Panc1 (cell line): ENCODE measurements around the gene PLAU. TPM values are rescaled to one million over a fixed set of nuclear protein-coding genes. Genes with fewer than 3 reads are reported as not detected.

Experiments used
- ATAC-seq: fragments of 200-7000 bp; cut with Tn5 transposase; 2 replicates; pipeline ENCODE4 v1.9.1; 2020; ENCODE audit warnings: mild to moderate bottlenecking, moderate library complexity
- BruUV-seq: library from RNA; stranded (reverse); fragments of 400-500 nt; replicated peaks from 2 replicates; lab custom pipeline; 2021; lab: Mats Ljungman, UMichigan
- CTCF ChIA-PET: fragments of 300-600 bp; sonication (Branson Sonifier 250); formaldehyde crosslinking; loops from one replicate; lab custom pipeline; 2022; ENCODE audit warnings: antibody characterized with exemption; lab: Charles Lee
- POLR2A ChIA-PET: fragments of 300-600 bp; sonication (Branson Sonifier 250); formaldehyde crosslinking; loops from one replicate; lab custom pipeline; 2022; ENCODE audit warnings: antibody characterized with exemption; lab: Charles Lee
- DNase-seq: peaks from one replicate; pipeline ENCODE4 v3.0.0-alpha.2; 2010; ENCODE audit warnings: low read depth, low spot score
- H3K27ac ChIP-seq: 2 replicates; pipeline ENCODE4 v1.5.1; 2011; ENCODE audit warnings: mild to moderate bottlenecking, low read length, inconsistent platforms
- H3K27me3 ChIP-seq: fragments of 200-500 bp; sonication (Bioruptor generic); 2 replicates; pipeline ENCODE4 v1.6.0; 2014; ENCODE audit warnings: low read length, inconsistent platforms; ENCODE audit not compliant: control insufficient read depth, insufficient read depth
- H3K36me3 ChIP-seq: fragments of 200-500 bp; sonication (Bioruptor generic); 2 replicates; pipeline ENCODE4 v1.5.1; 2014; ENCODE audit warnings: inconsistent platforms, mild to moderate bottlenecking, low read length, moderate library complexity; ENCODE audit not compliant: control insufficient read depth, insufficient read depth
- H3K4me1 ChIP-seq: 2 replicates; pipeline ENCODE4 v1.5.1; 2011; ENCODE audit warnings: inconsistent platforms, mild to moderate bottlenecking, low read length, moderate library complexity; ENCODE audit not compliant: control insufficient read depth, insufficient read depth
- H3K4me3 ChIP-seq, 2 experiments: 2 replicates each; pipeline ENCODE4 v1.5.1; 2011 to 2012; ENCODE audit warnings: low read depth in 2 of 2, low read length in 2 of 2, mild to moderate bottlenecking in 2 of 2, inconsistent platforms in 1 of 2, moderate library complexity in 1 of 2
- H3K9me3 ChIP-seq: fragments of 200-500 bp; sonication (Bioruptor generic); 2 replicates; pipeline ENCODE4 v1.5.1; 2014; ENCODE audit warnings: low read depth, mild to moderate bottlenecking, inconsistent platforms, low read length, moderate library complexity; ENCODE audit not compliant: control insufficient read depth, insufficient read depth
- CTCF ChIP-seq: fragments of 450-650 bp; IDR thresholded peaks from 2 replicates; pipeline ENCODE4 v1.5.1; 2017; ENCODE audit warnings: mild to moderate bottlenecking
- POLR2AphosphoS5 ChIP-seq: IDR thresholded peaks from 2 replicates; pipeline ENCODE4 v1.6.1; 2012; ENCODE audit warnings: mild to moderate bottlenecking, low read depth, low read length, moderate library complexity
- REST ChIP-seq, 2 experiments: IDR thresholded peaks; 2 replicates each; pipeline ENCODE4 v1.6.1; 2011 to 2012; ENCODE audit warnings: low read depth in 2 of 2, control low read depth in 1 of 2, low read length in 1 of 2, mild to moderate bottlenecking in 1 of 2, moderate library complexity in 1 of 2; ENCODE audit not compliant: insufficient read depth in 1 of 2
- SIN3A ChIP-seq: IDR thresholded peaks from 2 replicates; pipeline ENCODE4 v1.6.1; 2012; ENCODE audit warnings: low read depth, mild to moderate bottlenecking, low read length, moderate library complexity, borderline replicate concordance; ENCODE audit not compliant: insufficient read depth
- TCF7L2 ChIP-seq: IDR thresholded peaks from 2 replicates; pipeline ENCODE4 v1.6.1; 2011; ENCODE audit warnings: mild to moderate bottlenecking, low read depth, low read length, inconsistent platforms
- in situ Hi-C: cut with HindIII; loops from 2 replicates; pipeline ENCODE4 v1.10.0; 2016; ENCODE audit warnings: low sequenced_read_pairs, low pct_unique_long_range_greater_than_20kb
- intact Hi-C: fragments of 100-400 bp; cut with micrococcal nuclease; formaldehyde crosslinking; loops from one replicate; pipeline ENCODE4 v1.10.0; 2022; ENCODE audit not compliant: unreplicated experiment
- total RNA-seq: library from RNA; stranded (reverse); gene quantifications from one replicate; pipeline ENCODE4 v1.2.1, GENCODE V29; 2021; ENCODE audit not compliant: unreplicated experiment

PLAU gene
- total RNA-seq, 1 experiment from 2014 or later: 305 TPM

- peak; percentile 61 for ATAC-seq
- no TSS peak for BruUV-seq
- ChIA-PET POLR2A (interaction anchor here (0.7 kb wide), 1 partner anchor 47 kb away, joined by 9 read pairs; no protein-coding TSS in a partner anchor), CTCF (interaction anchor here (0.8 to 1.4 kb wide), 4 partner anchors 12 to 71 kb away, joined by 3 to 7 read pairs (median 4); no protein-coding TSS in a partner anchor)
- Histone ChIP-seq H3K4me3 (no peak overlapping the region), H3K9me3 (no peaks in the 10 kb centered on the region), H3K27me3 (no peaks in the 10 kb centered on the region), H3K36me3 (no peaks in the 10 kb centered on the region), H3K4me1 (peaks cover 24% of the 10 kb centered on the region), H3K27ac (peak overlapping the region; percentile 70)
- no peak for DNase-seq
- intact Hi-C loops (no loop called here), in situ Hi-C loops (no loop called here)
- TF ChIP-seq REST (IDR thresholded peaks at IDR 0.05; ENCODE audit: insufficient read depth in 1 of 2, low read depth in 2 of 2, low read length in 1 of 2) (no peak), CTCF (no peak), SIN3A (no peak), TCF7L2 (0 out of 2 replicates have a peak, but pooled peaks have one; percentile 20)
Observed at GRCh38 chr10:73956476-73957359, 45.8 kb downstream of the PLAU start.

- POLR2A ChIA-PET: no interaction called here
- Histone ChIP-seq H3K36me3 (no peaks in the 10 kb centered on the region), H3K9me3 (no peaks in the 10 kb centered on the region), H3K4me3 (no peak overlapping the region), H3K27ac (peak overlapping the region; percentile 29), H3K27me3 (no peaks in the 10 kb centered on the region), H3K4me1 (peaks cover 33% of the 10 kb centered on the region)
- intact Hi-C loops (no loop called here), in situ Hi-C loops (loop anchor here (10.0 kb wide), 1 partner anchor 55 kb away; no protein-coding TSS in a partner anchor)
- DNase-seq (no peak), ATAC-seq (peak; percentile 23; the same call in 1 of the 2 replicates)
- BruUV-seq: no TSS peak
- CTCF ChIA-PET: interaction anchor here (0.6 kb wide), 1 partner anchor 80 kb away, joined by 3 read pairs; no protein-coding TSS in a partner anchor
- TF ChIP-seq REST (IDR thresholded peaks at IDR 0.05; ENCODE audit: insufficient read depth in 1 of 2, low read depth in 2 of 2, low read length in 1 of 2) (no peak), POLR2AphosphoS5 (no peak), CTCF (no peak), TCF7L2 (no peak), SIN3A (no peak)
Observed at GRCh38 chr10:73959484-73960243, 48.7 kb downstream of the PLAU start.
